PC-9 (cell line): ENCODE data around the gene WNK2. TPM values are rescaled to one million over a fixed set of nuclear protein-coding genes. Genes with fewer than 3 reads are reported as not detected.
"Not testable (repeated sequence)": the region's sequence is repeated elsewhere in the genome, so short reads cannot be mapped to it uniquely, and the experiment has no call there.

Source experiments
- BruUV-seq: library from RNA; stranded (reverse); fragments of 400-500 nt; replicated peaks from 2 replicates; lab custom pipeline; 2021; lab: Mats Ljungman, UMichigan
- CTCF ChIA-PET: fragments of 300-600 bp; sonication (Branson Sonifier 250); formaldehyde crosslinking; loops from one replicate; lab custom pipeline; 2022; ENCODE audit warnings: antibody characterized with exemption; lab: Charles Lee
- POLR2A ChIA-PET: fragments of 300-600 bp; sonication (Branson Sonifier 250); formaldehyde crosslinking; loops from one replicate; lab custom pipeline; 2022; ENCODE audit warnings: antibody characterized with exemption; ENCODE audit not compliant: unreplicated experiment; lab: Charles Lee
- DNase-seq, 2 experiments: peaks; one replicate each; pipeline versions ENCODE4 v3.0.0 to v3.0.0-alpha.2; 2015 to 2022; ENCODE audit warnings: mixed read lengths in 1 of 2
- H2AFZ ChIP-seq: fragments of 200-600 bp; sonication (generic); 2 replicates; pipeline ENCODE4 v1.8.1; 2017; ENCODE audit warnings: antibody characterized with exemption
- H3F3A ChIP-seq: fragments of 200-600 bp; sonication (generic); 2 replicates; pipeline ENCODE4 v1.8.1; 2017; ENCODE audit warnings: antibody characterized with exemption, mild to moderate bottlenecking, low read depth; ENCODE audit not compliant: insufficient read depth
- H3K27ac ChIP-seq: fragments of 200-600 bp; sonication (generic); 2 replicates; pipeline ENCODE4 v1.6.1; 2016; ENCODE audit warnings: mixed run types
- H3K27me3 ChIP-seq: fragments of 200-600 bp; sonication (generic); 2 replicates; pipeline ENCODE4 v1.6.1; 2016; ENCODE audit warnings: low read depth, mixed run types; ENCODE audit not compliant: insufficient read depth
- H3K36me3 ChIP-seq: fragments of 200-600 bp; sonication (generic); 2 replicates; pipeline ENCODE4 v1.6.1; 2016; ENCODE audit warnings: low read depth, mixed run types
- H3K4me1 ChIP-seq: fragments of 200-600 bp; sonication (generic); replicated peaks from 2 replicates; pipeline ENCODE4 v1.6.1; 2016; ENCODE audit warnings: mixed run types; ENCODE audit not compliant: insufficient read depth
- H3K4me2 ChIP-seq: fragments of 200-600 bp; sonication (generic); 2 replicates; pipeline ENCODE4 v1.6.1; 2017; ENCODE audit warnings: mixed run types
- H3K4me3 ChIP-seq: fragments of 200-600 bp; sonication (generic); 2 replicates; pipeline ENCODE4 v1.6.1; 2016; ENCODE audit warnings: mixed run types
- H3K79me2 ChIP-seq: fragments of 200-600 bp; sonication (generic); 2 replicates; pipeline ENCODE4 v1.6.1; 2017; ENCODE audit warnings: low read depth, mixed run types
- H3K9me2 ChIP-seq: fragments of 200-600 bp; sonication (generic); 2 replicates; pipeline ENCODE4 v1.8.1; 2017; ENCODE audit warnings: mild to moderate bottlenecking; ENCODE audit not compliant: insufficient read depth
- H3K9me3 ChIP-seq: fragments of 200-600 bp; sonication (generic); 2 replicates; pipeline ENCODE4 v1.8.1; 2016; ENCODE audit warnings: low read depth; ENCODE audit not compliant: insufficient read depth
- H4K20me1 ChIP-seq: fragments of 200-600 bp; sonication (generic); 2 replicates; pipeline ENCODE4 v1.8.1; 2017; ENCODE audit not compliant: insufficient read depth
- CTCF ChIP-seq: fragments of 200-600 bp; sonication (generic); conservative IDR thresholded peaks from 2 replicates; pipeline ENCODE4 v1.6.1; 2017; ENCODE audit warnings: mixed run types, antibody characterized with exemption, mild to moderate bottlenecking, moderate library complexity
- EZH2 ChIP-seq: fragments of 200-600 bp; sonication (generic); IDR thresholded peaks from 2 replicates; pipeline ENCODE4 v1.8.0; 2017; ENCODE audit warnings: antibody characterized with exemption, low read depth
- intact Hi-C: fragments of 100-400 bp; cut with micrococcal nuclease; formaldehyde crosslinking; loops from one replicate; pipeline ENCODE4 v1.10.0; 2022; ENCODE audit not compliant: unreplicated experiment
- total RNA-seq: library from RNA; stranded (reverse); gene quantifications from 2 replicates; pipeline ENCODE4 v1.2.3, GENCODE V29; 2021

WNK2 gene
- total RNA-seq, 1 experiment from 2014 or later, result 44.6 TPM

GRCh38 chr9:93141771-93142483 lies 42.0 kb upstream of the WNK2 start:
- no peak overlapping the region for H2AFZ ChIP-seq
- no peaks in the 10 kb centered on the region for H3K27me3 ChIP-seq
- no peaks in the 10 kb centered on the region for H3K9me3 ChIP-seq
- intact Hi-C loops, result no loop called here
- BruUV-seq, result no TSS peak
- no peaks in the 10 kb centered on the region for H4K20me1 ChIP-seq
- peaks cover 6% of the 10 kb centered on the region; the same call in 1 of the 2 replicates for H3F3A ChIP-seq
- H3K9me2 ChIP-seq, result no peaks in the 10 kb centered on the region
- 0 out of 2 replicates have a peak, but pooled peaks cover 3% of the 10 kb centered on the region for H3K4me1 ChIP-seq
- no peak overlapping the region for H3K27ac ChIP-seq
- TF ChIP-seq EZH2 (no peak), CTCF (no peak)
- no peak for DNase-seq
- H3K79me2 ChIP-seq, result no peaks in the 10 kb centered on the region
- ChIA-PET CTCF (no interaction called here), POLR2A (interaction anchor here (0.6 kb wide), 1 partner anchor 114 kb away, joined by 12 read pairs; no protein-coding TSS in a partner anchor)
- no peak overlapping the region for H3K4me3 ChIP-seq
- H3K4me2 ChIP-seq, result no peak overlapping the region
- H3K36me3 ChIP-seq, result no peaks in the 10 kb centered on the region

DNA sequence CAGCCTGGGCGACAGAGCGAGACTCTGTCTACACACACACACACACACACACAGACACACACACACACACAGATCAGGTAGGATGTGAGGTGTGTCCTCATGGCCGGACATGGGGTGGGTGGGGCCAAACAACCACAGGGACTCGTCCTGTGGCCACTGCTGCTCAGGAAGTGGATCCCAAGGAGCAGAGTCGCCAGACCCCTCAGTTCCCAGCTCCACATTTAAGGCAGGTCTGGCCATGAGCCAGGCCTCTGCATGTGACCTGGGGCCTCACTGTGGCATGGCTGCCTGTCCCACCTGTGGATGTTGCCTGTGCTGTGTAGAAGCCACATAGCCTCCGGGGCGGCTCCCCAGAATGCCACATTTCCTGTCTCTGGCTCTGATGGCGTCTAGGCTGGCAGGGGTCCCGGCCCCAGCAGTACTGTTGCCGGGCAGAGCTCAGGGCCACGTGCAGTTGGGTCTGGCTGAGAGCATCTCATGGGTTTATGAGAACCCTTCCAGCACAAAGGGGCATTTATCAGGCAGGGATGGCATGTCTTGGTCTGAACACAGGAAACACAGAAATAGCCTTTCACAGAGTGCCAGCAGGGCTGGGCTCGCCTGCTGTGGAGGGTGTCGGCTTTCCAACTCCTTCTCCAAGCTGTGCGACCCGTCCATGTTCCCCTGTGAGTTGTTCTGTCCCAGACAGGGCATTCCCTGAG lies 40.0 kb upstream of the WNK2 start:
- Histone ChIP-seq H3K9me3 (peaks cover 5% of the 10 kb centered on the region; the same call in 1 of the 2 replicates), H3K4me2 (no peak overlapping the region), H3K36me3 (no peaks in the 10 kb centered on the region), H4K20me1 (no peaks in the 10 kb centered on the region), H2AFZ (peak overlapping the region; percentile 52; the same call in 1 of the 2 replicates), H3K4me1 (0 out of 2 replicates have a peak, but pooled peaks cover 3% of the 10 kb centered on the region), H3K79me2 (no peaks in the 10 kb centered on the region), H3F3A (peaks cover 3% of the 10 kb centered on the region; the same call in 1 of the 2 replicates), H3K9me2 (no peaks in the 10 kb centered on the region), H3K27me3 (no peaks in the 10 kb centered on the region), H3K27ac (no peak overlapping the region), H3K4me3 (no peak overlapping the region)
- POLR2A ChIA-PET, result no interaction called here
- no TSS peak for BruUV-seq
- DNase-seq, result peak in 1 of 2 experiments; percentile 43
- TF ChIP-seq CTCF, result no peak
- no peak for TF ChIP-seq EZH2
- CTCF ChIA-PET, result interaction anchor here (0.6 to 2.0 kb wide), 2 partner anchors 10 to 159 kb away, joined by 3 to 7 read pairs; no protein-coding TSS in a partner anchor
- intact Hi-C loops, result no loop called here

DNA sequence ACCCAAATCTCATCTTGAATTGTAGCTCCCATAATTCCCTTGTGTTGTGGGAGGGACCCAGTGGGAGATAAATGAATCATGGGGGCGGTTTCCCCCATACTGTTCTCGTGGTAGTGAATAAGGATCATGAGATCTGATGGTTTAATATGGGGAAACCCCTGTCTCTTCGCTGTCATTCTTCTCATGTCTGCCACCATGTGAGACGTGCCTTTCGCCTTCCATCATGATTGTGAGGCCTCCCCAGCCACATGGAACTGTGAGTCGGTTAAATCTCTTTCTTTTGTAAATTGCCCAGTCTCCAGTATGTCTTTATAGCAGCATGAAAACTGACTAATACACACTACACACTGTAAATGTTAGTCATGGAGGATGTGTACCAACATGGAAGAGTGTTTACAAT lies 37.2 kb upstream of the WNK2 start:
- intact Hi-C loops, POLR2A ChIA-PET, H4K20me1 ChIP-seq, H3K4me1 ChIP-seq, H3K36me3 ChIP-seq, BruUV-seq, H3K9me3 ChIP-seq, H3K4me2 ChIP-seq, CTCF ChIA-PET, H3K4me3 ChIP-seq, H3K27me3 ChIP-seq, H3F3A ChIP-seq, H3K27ac ChIP-seq, DNase-seq, H3K79me2 ChIP-seq, H2AFZ ChIP-seq, H3K9me2 ChIP-seq: not testable (repeated sequence)
